ENCODE measurements around the gene CIROP.

Gene CIROP

DNA sequence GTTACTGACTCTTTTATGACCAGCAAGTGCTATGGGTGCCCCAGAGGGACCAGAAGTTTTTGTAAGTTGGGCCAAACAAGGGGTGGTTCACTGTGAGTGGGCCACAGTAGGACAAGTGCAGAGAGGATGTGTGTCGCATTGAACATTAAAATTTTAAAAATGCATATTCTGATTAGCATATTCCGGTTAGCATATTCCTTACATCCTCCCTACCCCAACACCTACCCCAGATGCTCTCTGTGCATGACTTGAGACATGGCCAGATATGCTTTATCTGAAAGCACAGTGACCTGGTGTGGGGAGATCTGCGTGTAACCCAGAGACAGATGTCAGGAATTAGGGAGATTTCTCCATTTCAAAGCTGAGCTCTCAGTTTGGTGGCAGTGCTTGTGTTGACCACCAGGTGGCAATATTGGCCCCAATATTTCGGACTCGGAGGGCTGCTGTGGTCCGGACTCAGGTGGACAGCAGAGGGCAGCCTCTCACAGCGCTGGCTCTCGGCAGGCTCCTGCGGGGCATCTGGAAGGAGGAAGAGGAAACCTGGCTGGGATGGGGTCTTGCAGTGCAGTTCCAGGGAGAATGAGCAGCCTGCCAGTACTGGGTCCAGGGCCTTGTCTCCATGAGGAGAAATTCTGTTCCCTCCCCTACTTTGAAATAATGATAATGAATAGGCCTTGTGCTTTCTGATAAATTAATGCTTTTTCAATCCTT, 15.9 kb upstream of the CIROP start:
- H3K4me2 ChIP-seq (ENCODE audit: low read length) = peak overlapping the region; percentile 55

GRCh38 chr14:23119363-23120327, 14.9 kb upstream of the CIROP start:
- Histone ChIP-seq H2AFZ (ENCODE audit: low read length) (no peak overlapping the region; the same call in 1 of the 2 replicates), H3K27me3 (ENCODE audit: insufficient read depth, low read length) (no peaks in the 10 kb centered on the region), H3K36me3 (ENCODE audit: insufficient read depth, low read length) (no peaks in the 10 kb centered on the region), H3F3A (ENCODE audit: insufficient read depth, low read length) (no peaks in the 10 kb centered on the region), H3K27ac (ENCODE audit: low read depth, low read length, poor library complexity, severe bottlenecking) (peak overlapping the region; percentile 67), H3K4me1 (ENCODE audit: insufficient read depth, low read length, severe bottlenecking) (peaks cover 24% of the 10 kb centered on the region), H3K9me3 (ENCODE audit: low read length) (no peaks in the 10 kb centered on the region), H3K79me2 (ENCODE audit: insufficient read depth, low read length) (no peaks in the 10 kb centered on the region), H3K9ac (ENCODE audit: low read length) (peak overlapping the region; percentile 8; the same call in 1 of the 2 replicates), H4K20me1 (ENCODE audit: insufficient read depth, low read length) (no peaks in the 10 kb centered on the region), H3K4me2 (ENCODE audit: low read length) (peak overlapping the region; percentile 55; the same call in 1 of the 2 replicates), H3K9me2 (ENCODE audit: low read depth, low read length) (no peaks in the 10 kb centered on the region), H3K4me3 (ENCODE audit: low read depth, low read length, poor library complexity, severe bottlenecking) (no peak overlapping the region)
- no peak for TF ChIP-seq EZH2 (IDR thresholded peaks at IDR 0.05; ENCODE audit: borderline replicate concordance, low read length)
- TF ChIP-seq, protein P1, sequence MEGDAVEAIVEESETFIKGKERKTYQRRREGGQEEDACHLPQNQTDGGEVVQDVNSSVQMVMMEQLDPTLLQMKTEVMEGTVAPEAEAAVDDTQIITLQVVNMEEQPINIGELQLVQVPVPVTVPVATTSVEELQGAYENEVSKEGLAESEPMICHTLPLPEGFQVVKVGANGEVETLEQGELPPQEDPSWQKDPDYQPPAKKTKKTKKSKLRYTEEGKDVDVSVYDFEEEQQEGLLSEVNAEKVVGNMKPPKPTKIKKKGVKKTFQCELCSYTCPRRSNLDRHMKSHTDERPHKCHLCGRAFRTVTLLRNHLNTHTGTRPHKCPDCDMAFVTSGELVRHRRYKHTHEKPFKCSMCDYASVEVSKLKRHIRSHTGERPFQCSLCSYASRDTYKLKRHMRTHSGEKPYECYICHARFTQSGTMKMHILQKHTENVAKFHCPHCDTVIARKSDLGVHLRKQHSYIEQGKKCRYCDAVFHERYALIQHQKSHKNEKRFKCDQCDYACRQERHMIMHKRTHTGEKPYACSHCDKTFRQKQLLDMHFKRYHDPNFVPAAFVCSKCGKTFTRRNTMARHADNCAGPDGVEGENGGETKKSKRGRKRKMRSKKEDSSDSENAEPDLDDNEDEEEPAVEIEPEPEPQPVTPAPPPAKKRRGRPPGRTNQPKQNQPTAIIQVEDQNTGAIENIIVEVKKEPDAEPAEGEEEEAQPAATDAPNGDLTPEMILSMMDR (IDR thresholded peaks at IDR 0.05; ENCODE audit: low read length) = no peak

More for the DNA sequence above, 15.9 kb upstream of the CIROP start:
- no peaks in the 10 kb centered on the region for H3K79me2 ChIP-seq (ENCODE audit: insufficient read depth, low read length)
- peak overlapping the region; percentile 11; the same call in 1 of the 2 replicates for H3K9ac ChIP-seq (ENCODE audit: low read length)
- H3F3A ChIP-seq (ENCODE audit: insufficient read depth, low read length) = no peaks in the 10 kb centered on the region
- no peaks in the 10 kb centered on the region for H3K9me3 ChIP-seq (ENCODE audit: low read length)
- no peaks in the 10 kb centered on the region for H3K27me3 ChIP-seq (ENCODE audit: insufficient read depth, low read length)
- TF ChIP-seq, protein P1 (IDR thresholded peaks at IDR 0.05; ENCODE audit: low read length) = peak; percentile 100
- no peak for TF ChIP-seq EZH2 (IDR thresholded peaks at IDR 0.05; ENCODE audit: borderline replicate concordance, low read length)
- H4K20me1 ChIP-seq (ENCODE audit: insufficient read depth, low read length) = no peaks in the 10 kb centered on the region
- no peaks in the 10 kb centered on the region for H3K9me2 ChIP-seq (ENCODE audit: low read depth, low read length)
- peak overlapping the region; percentile 54; the same call in 1 of the 2 replicates for H2AFZ ChIP-seq (ENCODE audit: low read length)
- H3K4me1 ChIP-seq (ENCODE audit: insufficient read depth, low read length, severe bottlenecking) = peaks cover 24% of the 10 kb centered on the region
- peak overlapping the region; percentile 17 for H3K4me3 ChIP-seq (ENCODE audit: low read depth, low read length, poor library complexity, severe bottlenecking)
- H3K36me3 ChIP-seq (ENCODE audit: insufficient read depth, low read length) = no peaks in the 10 kb centered on the region
- H3K27ac ChIP-seq (ENCODE audit: low read depth, low read length, poor library complexity, severe bottlenecking) = peak overlapping the region; percentile 67

DNA sequence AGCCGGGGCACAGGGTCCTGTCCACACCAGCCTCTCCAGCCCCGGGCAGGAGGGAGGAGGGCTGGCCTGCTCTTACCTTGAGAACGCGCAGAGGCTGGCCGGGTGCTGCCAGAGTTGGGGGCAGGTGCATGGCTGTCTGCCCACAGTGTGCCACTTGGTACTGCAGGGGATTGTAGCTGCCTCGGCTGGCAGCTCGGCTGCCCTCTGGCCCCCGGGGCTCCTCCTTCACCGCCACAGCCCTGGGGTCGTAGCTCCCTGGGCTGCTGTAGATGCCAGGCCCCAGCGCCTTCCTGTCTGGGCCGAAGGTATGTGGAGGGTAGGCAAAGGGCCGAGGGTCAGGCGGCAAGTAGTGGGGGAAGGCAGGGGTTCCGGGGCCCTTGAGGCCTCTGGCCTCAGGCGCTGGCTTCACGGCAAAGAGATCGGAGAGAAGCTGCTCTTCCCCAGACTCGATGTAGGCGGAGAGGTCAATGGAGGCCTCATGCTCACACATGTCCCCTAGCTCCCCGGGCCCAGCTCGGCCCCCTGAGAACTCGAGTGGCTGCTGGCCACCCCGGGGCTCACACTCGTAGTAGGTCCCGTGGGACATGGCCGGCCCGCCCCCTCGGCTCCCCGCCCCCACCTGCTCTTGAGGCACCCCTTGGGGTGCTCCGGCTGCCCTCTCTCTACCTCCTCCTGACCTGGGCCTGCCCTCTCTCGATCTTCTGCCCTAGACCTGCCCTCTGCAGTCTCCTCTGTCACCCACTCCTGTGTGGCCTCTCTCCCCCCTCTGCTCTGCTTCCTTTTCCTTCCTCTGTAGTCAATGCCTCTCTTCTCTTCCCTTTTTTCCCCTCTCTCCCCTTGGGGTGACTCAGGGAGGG, 13.9 kb upstream of the CIROP start, which contains the start of gene CEBPE:
TSS of gene CEBPE (minus strand) at position 750 of the 857 bp plus-strand sequence. CDS start at position 586, 164 bp downstream.
- Histone ChIP-seq H3K9ac (ENCODE audit: low read length) (peak within 1 kb of the TSS; percentile 8; the same call in 1 of the 2 replicates), H2AFZ (ENCODE audit: low read length) (no peak within 1 kb of the TSS), H3K27me3 (ENCODE audit: insufficient read depth, low read length) (no peaks in the 10 kb centered on the region), H3K9me3 (ENCODE audit: low read length) (no peaks in the 10 kb centered on the region), H3F3A (ENCODE audit: insufficient read depth, low read length) (no peaks in the 10 kb centered on the region), H3K36me3 (ENCODE audit: insufficient read depth, low read length) (no peaks in the 10 kb centered on the region), H4K20me1 (ENCODE audit: insufficient read depth, low read length) (no peaks in the 10 kb centered on the region), H3K79me2 (ENCODE audit: insufficient read depth, low read length) (no peaks in the 10 kb centered on the region), H3K4me1 (ENCODE audit: insufficient read depth, low read length, severe bottlenecking) (peaks cover 24% of the 10 kb centered on the region), H3K4me3 (ENCODE audit: low read depth, low read length, poor library complexity, severe bottlenecking) (no peak within 1 kb of the TSS), H3K4me2 (ENCODE audit: low read length) (peak within 1 kb of the TSS; percentile 55; the same call in 1 of the 2 replicates), H3K9me2 (ENCODE audit: low read depth, low read length) (no peaks in the 10 kb centered on the region), H3K27ac (ENCODE audit: low read depth, low read length, poor library complexity, severe bottlenecking) (peak within 1 kb of the TSS; percentile 67)
- no peak for TF ChIP-seq EZH2 (IDR thresholded peaks at IDR 0.05; ENCODE audit: borderline replicate concordance, low read length)
- TF ChIP-seq, protein P1 (IDR thresholded peaks at IDR 0.05; ENCODE audit: low read length) = no peak

Measured in OCI-LY1 (cell line).